Measurements from ENCODE around the gene TBX5.

Gene TBX5

DNA sequence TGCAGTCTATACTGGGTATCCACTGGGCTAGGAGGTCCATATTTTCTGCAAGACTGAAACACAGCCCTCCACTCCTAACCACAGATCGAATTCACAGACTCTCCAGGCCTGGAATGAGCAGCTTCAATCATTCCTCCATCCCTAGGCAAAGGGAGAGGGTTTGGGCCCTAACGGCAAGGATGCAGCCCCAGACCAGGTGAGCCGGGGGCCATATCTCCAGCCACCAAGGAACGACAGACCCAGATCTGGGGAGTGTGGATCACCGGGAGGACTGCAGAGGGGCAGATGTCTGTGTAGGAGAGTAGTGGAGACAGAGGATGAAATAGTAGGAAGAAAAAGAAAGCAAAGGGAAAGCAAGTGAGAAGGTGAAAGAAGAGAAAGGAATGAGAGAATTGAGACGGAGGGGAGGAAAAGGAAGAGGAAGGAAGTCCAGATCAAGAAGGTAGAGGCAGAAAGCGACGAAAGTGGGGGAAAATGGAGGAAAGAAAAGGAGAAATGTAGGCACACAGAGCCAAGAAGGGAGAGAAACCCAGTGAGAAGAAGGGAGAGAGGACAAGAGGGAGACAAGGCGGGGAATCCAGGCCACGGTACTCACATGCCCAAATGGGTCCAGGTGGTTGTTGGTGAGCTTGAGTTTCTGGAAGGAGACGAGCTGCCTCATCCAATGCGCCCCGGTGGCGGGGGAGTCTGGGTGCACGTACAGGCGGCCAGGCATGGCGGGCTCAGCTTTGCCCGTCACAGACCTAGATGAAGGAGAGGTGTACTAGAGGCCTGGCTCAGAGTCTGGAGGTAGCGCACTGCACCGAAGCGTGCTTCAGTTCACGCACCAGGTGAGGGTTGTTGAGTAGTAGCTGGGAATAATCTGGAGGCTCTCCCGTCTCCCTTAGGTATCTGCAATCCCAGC is 7.7 kb downstream of the TBX5 start:
- Mint-ChIP-seq H3K36me3 (ENCODE audit: insufficient read depth) (peaks cover 3% of the 10 kb centered on the region), H3K4me1 (ENCODE audit: low read depth in 2 of 2) (no peaks in the 10 kb centered on the region), H3K4me3 (no peak overlapping the region), H3K27me3 (peaks cover 80 to 100% of the 10 kb centered on the region in 2 donors), H3K27ac (no peak overlapping the region), H3K9me3 (no peaks in the 10 kb centered on the region)
- ATAC-seq (replicated peaks) (no peak), DNase-seq (no peak)

DNA sequence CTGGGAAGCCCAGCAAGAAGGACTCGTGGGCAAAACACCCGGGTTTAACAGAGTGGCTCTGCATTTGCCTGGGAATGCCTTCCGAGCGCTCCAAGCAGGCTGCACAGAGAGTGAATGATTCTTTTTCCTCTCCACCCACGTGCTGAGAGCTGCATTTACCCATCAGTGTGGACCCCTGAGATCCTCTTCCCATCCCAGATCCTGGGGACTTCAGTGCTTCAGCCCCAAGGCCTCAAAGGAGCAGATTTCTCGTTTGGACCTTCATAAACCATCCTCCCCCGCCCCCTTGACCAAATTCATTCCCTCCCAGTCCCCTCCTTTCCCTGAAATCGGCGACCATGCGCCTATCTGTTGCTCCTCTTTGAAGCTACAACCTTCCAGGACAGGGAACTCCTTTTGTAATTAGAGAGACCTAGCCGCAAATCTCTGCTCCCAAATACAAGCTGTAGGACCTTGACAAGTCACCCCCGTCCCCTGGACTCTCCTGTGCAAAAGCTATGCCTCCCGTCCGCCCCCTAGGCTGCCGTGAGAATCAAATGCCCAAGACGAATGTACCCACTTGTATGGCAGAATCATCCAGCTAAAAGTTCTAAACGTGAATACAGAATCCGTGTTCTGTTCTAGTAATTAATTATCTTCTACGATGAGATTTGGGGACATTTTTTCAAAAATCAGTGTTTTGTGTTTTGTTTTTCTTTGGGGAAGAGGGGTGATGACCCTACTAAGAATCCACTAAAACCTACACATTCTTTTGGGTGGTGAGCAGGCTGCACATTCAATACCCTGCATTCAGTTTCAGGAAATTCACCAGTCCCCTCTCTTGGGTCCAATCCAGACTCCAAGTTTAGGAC is 8.8 kb downstream of the TBX5 start:
- Mint-ChIP-seq H3K27me3 (peaks cover 76 to 99% of the 10 kb centered on the region in 2 donors), H3K4me1 (ENCODE audit: low read depth in 2 of 2) (no peaks in the 10 kb centered on the region), H3K9me3 (no peaks in the 10 kb centered on the region), H3K27ac (no peak overlapping the region), H3K36me3 (ENCODE audit: insufficient read depth) (peaks cover 3% of the 10 kb centered on the region), H3K4me3 (no peak overlapping the region)
- DNase-seq (no peak), ATAC-seq (replicated peaks) (no peak)

DNA sequence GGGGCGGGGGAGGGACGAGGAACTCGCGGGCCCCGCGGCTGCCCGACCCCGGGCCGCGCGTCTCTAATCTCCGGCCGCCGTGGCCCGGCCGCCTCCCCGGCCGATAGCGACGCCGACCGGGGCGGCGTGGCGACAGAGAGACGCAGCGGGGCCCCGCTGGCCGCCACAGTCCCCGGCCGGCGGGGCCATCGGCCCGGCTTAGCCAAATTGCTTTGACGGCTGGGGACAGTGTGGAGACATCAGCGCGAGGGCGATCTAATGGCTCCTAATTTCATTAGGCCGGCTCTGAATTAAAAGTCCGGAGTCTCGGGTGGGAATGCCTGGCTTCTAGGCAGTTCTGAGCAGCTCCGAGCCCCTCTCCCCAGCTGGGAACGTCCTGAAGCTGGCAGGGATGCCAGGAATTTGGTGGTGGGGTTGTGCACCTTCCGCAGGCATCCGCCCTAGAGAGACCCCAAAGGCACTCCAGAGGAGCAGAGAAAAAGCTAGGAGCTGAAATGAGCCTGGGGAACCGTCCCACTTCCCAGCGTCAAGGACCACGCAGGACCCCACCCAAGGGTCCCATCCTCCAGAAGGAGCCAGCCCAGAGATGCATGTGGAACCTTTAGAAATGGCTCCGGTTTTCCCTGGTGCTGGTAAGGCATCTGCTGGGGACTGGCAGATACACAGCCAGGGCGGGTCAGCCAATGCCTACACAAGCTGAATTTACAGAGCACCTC is 9.6 kb downstream of the TBX5 start:
- no peak for ATAC-seq (replicated peaks)
- no peaks in the 10 kb centered on the region for H3K9me3 Mint-ChIP-seq

DNA sequence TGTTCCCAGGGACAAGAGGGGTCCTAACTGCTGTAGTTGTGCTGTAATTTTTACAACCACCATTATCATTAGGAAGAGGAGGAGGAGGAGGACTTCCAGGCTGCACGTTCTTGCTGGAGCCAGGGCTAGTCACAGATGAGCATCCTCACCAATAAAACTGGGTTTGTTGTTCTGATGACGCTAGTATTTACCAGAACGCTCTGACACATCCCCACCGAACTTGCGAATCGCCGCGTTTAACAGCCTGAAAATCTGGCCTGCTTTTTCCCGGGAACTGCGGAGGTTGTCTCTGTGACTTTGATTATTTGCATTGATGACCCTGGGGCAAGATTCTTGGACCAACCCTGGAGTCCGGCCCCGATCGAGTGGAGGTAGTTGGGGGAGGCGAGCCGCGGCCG is 10.2 kb downstream of the TBX5 start:
- peaks cover 3% of the 10 kb centered on the region for H3K36me3 Mint-ChIP-seq (ENCODE audit: insufficient read depth)
- H3K27ac Mint-ChIP-seq = no peak overlapping the region
- no peak overlapping the region for H3K4me3 Mint-ChIP-seq
- ATAC-seq (replicated peaks) (no peak), DNase-seq (no peak)
- peaks cover 68 to 93% of the 10 kb centered on the region in 2 donors for H3K27me3 Mint-ChIP-seq
- no peaks in the 10 kb centered on the region for H3K9me3 Mint-ChIP-seq
- no peaks in the 10 kb centered on the region for H3K4me1 Mint-ChIP-seq (ENCODE audit: low read depth in 2 of 2)

More for the DNA sequence above, 9.6 kb downstream of the TBX5 start:
- no peak overlapping the region for H3K27ac Mint-ChIP-seq
- peaks cover 71 to 99% of the 10 kb centered on the region in 2 donors for H3K27me3 Mint-ChIP-seq
- no peak for DNase-seq
- H3K4me1 Mint-ChIP-seq (ENCODE audit: low read depth in 2 of 2) = no peaks in the 10 kb centered on the region
- H3K36me3 Mint-ChIP-seq (ENCODE audit: insufficient read depth) = peaks cover 3% of the 10 kb centered on the region
- no peak overlapping the region for H3K4me3 Mint-ChIP-seq

DNA sequence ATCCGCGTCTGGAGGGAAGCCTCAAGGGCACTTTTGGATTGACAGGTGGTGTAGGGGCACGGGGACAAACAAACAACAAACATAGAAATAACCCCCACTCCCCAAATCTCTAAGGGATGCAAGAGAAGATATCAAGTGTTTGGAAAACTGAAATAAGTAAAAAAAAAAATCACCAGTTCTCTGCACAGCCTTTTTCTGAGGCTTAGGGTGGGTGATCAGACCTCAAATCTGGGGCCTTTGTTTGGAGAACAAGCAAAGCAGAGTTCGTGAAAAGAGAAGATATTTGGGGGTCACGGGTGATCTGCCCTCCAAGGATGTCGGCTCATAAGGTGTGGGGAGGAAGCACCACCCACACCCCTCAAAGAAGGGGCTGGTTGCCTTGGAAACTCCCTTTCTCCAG is 10.7 kb downstream of the TBX5 start:
- no peaks in the 10 kb centered on the region for H3K9me3 Mint-ChIP-seq
- H3K4me1 Mint-ChIP-seq (ENCODE audit: low read depth in 2 of 2) = no peaks in the 10 kb centered on the region
- peaks cover 68 to 88% of the 10 kb centered on the region in 2 donors for H3K27me3 Mint-ChIP-seq
- ATAC-seq (replicated peaks) (no peak), DNase-seq (no peak)
- H3K4me3 Mint-ChIP-seq = no peak overlapping the region
- H3K27ac Mint-ChIP-seq = no peak overlapping the region
- peaks cover 3% of the 10 kb centered on the region for H3K36me3 Mint-ChIP-seq (ENCODE audit: insufficient read depth)

DNA sequence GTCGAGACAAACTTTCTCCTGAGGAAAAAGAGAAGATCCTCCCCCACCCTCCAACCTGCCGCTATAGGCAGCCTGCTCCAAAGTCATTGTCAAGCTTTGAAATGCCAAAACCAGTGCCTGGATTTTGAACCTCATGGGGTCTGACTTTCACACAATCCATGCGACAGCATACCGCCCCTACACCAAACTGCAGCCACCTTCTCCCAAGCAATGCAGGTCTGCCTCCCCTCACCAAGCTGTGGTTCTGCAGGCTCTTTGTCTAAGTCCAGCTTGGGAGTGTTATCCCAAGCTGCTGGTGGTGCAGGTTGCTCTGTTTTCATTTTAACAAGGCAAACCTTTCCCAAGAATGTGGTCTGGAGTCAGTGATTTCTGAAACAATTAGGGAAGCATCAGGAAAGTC is 12.4 kb downstream of the TBX5 start:
- no peak overlapping the region for H3K4me3 Mint-ChIP-seq
- DNase-seq (no peak), ATAC-seq (replicated peaks) (no peak)
- no peaks in the 10 kb centered on the region for H3K9me3 Mint-ChIP-seq
- H3K27me3 Mint-ChIP-seq = peaks cover 57 to 72% of the 10 kb centered on the region in 2 donors
- no peak overlapping the region for H3K27ac Mint-ChIP-seq
- H3K36me3 Mint-ChIP-seq (ENCODE audit: insufficient read depth) = peaks cover 3% of the 10 kb centered on the region
- H3K4me1 Mint-ChIP-seq (ENCODE audit: low read depth in 2 of 2) = no peaks in the 10 kb centered on the region

DNA sequence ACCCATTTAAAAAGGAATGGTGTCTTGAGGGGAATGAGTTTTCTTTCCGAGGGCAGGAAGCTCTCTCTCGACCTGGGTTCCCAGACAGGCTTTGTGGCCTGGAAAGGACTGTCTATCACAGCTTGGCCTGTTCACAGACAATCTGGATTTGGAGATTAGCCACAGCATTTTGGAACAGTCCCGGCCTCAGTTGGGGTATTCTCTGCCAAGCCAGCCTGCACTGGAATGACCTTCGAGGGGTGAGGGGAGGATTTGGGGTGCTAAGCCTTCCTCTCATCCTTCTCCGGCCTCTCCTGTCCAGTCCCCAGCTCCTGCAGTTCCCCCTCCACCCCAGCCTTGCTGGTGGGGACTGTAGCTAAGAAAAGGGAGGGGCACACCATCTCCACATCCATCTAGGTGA is 13.0 kb downstream of the TBX5 start:
- Mint-ChIP-seq H3K4me1 (ENCODE audit: low read depth in 2 of 2) (no peaks in the 10 kb centered on the region), H3K27me3 (peaks cover 50 to 65% of the 10 kb centered on the region in 2 donors), H3K27ac (no peak overlapping the region), H3K4me3 (no peak overlapping the region), H3K9me3 (no peaks in the 10 kb centered on the region), H3K36me3 (ENCODE audit: insufficient read depth) (peaks cover 3% of the 10 kb centered on the region)
- DNase-seq (no peak), ATAC-seq (replicated peaks) (no peak)

DNA sequence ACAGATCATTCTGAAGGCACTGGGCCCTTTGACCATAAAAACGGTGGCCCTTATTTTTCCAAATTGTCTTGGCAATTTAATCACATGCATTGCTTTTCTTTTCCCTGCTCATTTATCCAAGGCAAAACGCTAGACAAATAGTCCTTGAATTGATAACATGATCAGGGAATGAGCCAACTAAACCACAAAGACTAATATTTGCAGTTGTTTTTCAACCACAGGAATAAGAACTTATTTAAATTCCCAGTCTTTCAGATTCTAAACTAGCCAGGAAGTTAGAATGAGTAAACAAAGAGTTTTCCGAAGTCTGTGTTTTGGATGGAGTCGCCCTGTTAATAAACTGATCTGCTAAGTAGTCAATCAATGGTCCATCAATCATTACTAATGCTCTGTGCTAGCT is 14.9 kb downstream of the TBX5 start:
- ATAC-seq (replicated peaks) (no peak), DNase-seq (no peak)
- H3K9me3 Mint-ChIP-seq = no peaks in the 10 kb centered on the region
- no peak overlapping the region for H3K4me3 Mint-ChIP-seq
- H3K27ac Mint-ChIP-seq = no peak overlapping the region
- no peaks in the 10 kb centered on the region for H3K4me1 Mint-ChIP-seq (ENCODE audit: low read depth in 2 of 2)
- H3K27me3 Mint-ChIP-seq = peaks cover 34 to 47% of the 10 kb centered on the region in 2 donors
- H3K36me3 Mint-ChIP-seq (ENCODE audit: insufficient read depth) = no peaks in the 10 kb centered on the region

DNA sequence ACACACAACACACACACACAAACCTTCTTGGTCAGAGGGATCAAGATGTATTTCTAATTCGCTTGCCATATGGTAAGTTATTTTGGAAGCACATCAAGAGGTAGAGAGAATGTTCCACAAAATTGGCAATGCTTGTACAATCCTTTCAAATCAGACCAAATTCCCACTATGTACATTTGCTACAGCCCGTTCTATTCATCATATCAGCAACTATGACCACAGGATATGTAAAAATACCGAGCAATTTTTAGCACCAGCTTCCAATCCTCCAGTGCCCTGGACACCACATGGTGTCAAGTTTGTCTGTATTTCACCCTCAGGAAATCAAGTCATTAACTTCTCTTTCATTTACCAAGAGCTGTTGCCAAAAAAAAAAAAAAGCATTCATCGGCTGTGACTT is 21.2 kb downstream of the TBX5 start:
- DNase-seq (no peak), ATAC-seq (replicated peaks) (no peak)
- Mint-ChIP-seq H3K27me3 (peaks cover 6 to 25% of the 10 kb centered on the region in 2 donors), H3K27ac (no peak overlapping the region), H3K4me3 (no peak overlapping the region), H3K4me1 (ENCODE audit: low read depth in 2 of 2) (no peaks in the 10 kb centered on the region), H3K9me3 (peaks cover 1 to 7% of the 10 kb centered on the region in 2 donors), H3K36me3 (ENCODE audit: insufficient read depth) (no peaks in the 10 kb centered on the region)

DNA sequence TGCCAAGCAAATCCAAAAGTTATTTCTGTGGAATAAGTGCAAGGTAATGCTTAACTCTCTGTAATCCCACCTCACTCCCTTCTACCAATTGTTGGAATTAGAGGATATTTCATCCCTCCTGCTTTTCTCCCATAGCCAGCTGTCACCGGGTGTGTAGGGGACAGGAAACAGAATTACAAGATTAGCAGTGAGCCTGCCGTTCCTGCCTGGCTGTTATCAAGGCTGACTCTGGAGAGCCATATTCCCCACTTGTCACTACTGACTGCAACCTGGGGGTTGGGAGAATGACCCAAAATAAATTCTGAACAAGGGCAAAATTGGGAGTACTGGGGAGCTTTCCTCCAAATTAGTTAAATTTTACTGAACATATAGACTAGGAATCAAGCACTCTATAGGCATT is 24.8 kb downstream of the TBX5 start:
- Mint-ChIP-seq H3K27me3 (peaks cover 6 to 25% of the 10 kb centered on the region in 2 donors), H3K4me3 (no peak overlapping the region), H3K27ac (no peak overlapping the region), H3K9me3 (peaks cover 1 to 7% of the 10 kb centered on the region in 2 donors), H3K4me1 (ENCODE audit: low read depth in 2 of 2) (no peaks in the 10 kb centered on the region), H3K36me3 (ENCODE audit: insufficient read depth) (no peaks in the 10 kb centered on the region)
- DNase-seq = no peak
- ATAC-seq (replicated peaks) = no peak

DNA sequence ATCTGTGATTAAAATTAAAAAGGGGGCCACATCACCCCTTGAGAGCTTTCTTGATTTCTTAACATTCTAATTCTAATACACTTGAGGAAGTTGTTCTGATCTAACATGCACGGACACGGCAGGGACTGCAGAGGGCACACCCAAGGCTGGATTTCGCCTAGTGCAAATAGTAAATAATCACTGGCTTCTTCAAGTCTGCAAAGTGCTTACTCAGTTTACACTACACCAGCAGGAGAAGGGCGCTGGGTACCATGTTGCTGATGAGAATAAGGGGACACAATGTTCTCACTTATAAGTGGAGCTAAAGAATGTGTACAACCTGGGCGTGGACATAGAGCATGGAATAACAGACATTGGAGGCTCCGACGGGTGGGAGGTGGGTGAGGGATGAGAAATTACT is 34.2 kb downstream of the TBX5 start:
- peaks cover 0 to 10% of the 10 kb centered on the region in 2 donors for H3K27me3 Mint-ChIP-seq
- no peaks in the 10 kb centered on the region for H3K9me3 Mint-ChIP-seq
- H3K4me3 Mint-ChIP-seq = no peak overlapping the region

DNA sequence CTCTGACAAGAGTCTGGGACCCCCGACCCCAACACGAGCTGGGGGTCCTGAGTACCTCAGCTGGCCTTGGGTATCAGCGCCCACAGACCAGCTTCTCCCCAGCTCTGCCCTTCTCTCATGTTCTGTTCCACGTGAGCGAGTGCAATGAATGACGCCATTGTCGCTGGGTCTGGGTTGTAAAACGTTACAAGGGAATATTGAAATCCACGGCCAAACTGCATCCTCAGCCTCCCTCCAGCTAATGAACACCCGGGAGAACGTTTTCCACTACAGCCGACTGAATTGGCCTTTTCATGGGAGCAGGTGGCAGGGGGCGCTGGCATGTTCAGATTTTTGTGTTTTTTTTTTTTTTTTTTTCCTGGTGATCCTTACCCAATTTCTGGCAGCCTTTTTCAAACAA is 34.7 kb downstream of the TBX5 start:
- no peak for ATAC-seq (replicated peaks)
- no peak for DNase-seq
- Mint-ChIP-seq H3K4me3 (no peak overlapping the region), H3K4me1 (ENCODE audit: low read depth in 2 of 2) (no peaks in the 10 kb centered on the region), H3K9me3 (no peaks in the 10 kb centered on the region), H3K27ac (no peak overlapping the region), H3K27me3 (peaks cover 0 to 10% of the 10 kb centered on the region in 2 donors), H3K36me3 (ENCODE audit: insufficient read depth) (no peaks in the 10 kb centered on the region)

More for the DNA sequence above, 34.2 kb downstream of the TBX5 start:
- H3K27ac Mint-ChIP-seq = no peak overlapping the region
- no peaks in the 10 kb centered on the region for H3K36me3 Mint-ChIP-seq (ENCODE audit: insufficient read depth)
- H3K4me1 Mint-ChIP-seq (ENCODE audit: low read depth in 2 of 2) = no peaks in the 10 kb centered on the region
- no peak for ATAC-seq (replicated peaks)
- no peak for DNase-seq

DNA sequence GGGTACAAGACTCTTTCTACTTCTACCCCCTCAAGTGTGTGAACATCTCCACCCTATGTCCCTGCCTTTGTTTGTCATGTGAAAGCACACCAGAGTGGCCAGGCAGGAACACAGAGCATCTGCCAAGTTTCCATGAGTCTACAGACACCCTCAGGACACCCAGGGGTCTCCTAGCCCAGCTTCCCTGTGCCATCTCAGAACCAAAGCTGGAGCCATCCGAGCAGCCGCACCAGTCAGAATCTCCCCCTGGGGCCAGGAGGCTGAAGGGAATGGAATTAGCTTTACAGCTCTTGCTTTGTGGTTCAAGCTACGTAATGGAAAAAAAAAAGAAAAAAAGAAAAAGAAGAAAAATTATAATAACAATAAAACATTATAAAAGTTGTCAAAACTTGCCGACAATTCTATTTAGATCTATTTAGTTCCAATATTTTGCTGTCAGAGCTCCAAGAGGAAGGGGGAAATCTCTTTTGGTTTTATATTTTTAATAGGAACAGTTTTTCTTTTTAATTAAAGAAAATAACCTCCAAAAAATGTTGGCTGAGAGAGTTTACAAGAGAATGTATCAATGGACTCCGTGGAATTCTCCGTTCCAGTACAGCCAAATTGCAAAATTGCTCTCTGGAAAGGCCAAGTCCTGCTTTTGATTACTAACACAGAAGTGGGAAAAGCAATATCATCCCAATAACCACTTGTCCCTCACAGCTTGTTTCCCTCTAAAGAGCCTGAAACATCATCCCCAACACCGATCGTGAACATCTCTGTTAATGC is 37.1 kb downstream of the TBX5 start:
- H3K36me3 Mint-ChIP-seq (ENCODE audit: insufficient read depth) = no peaks in the 10 kb centered on the region
- no peaks in the 10 kb centered on the region for H3K4me1 Mint-ChIP-seq (ENCODE audit: low read depth in 2 of 2)
- no peak for ATAC-seq (replicated peaks)
- H3K9me3 Mint-ChIP-seq = no peaks in the 10 kb centered on the region
- DNase-seq = no peak
- H3K4me3 Mint-ChIP-seq = no peak overlapping the region
- no peak overlapping the region for H3K27ac Mint-ChIP-seq
- H3K27me3 Mint-ChIP-seq = peaks cover 0 to under 1% of the 10 kb centered on the region in 2 donors

All from effector memory CD8-positive, alpha-beta T cell (primary cell).